A673 (cell line): Measurements from ENCODE around the gene PPARG. TPM values are rescaled to one million over a fixed set of nuclear protein-coding genes. Genes with fewer than 3 reads are reported as not detected.
"Not testable (repeated sequence)": the region's sequence is repeated elsewhere in the genome, so short reads cannot be mapped to it uniquely, and the experiment has no call there.

Experiments
- BruUV-seq: library from RNA; stranded (reverse); fragments of 400-500 nt; replicated peaks from 2 replicates; lab custom pipeline; 2021; lab: Mats Ljungman, UMichigan
- CTCF ChIA-PET: fragments of 300-600 bp; sonication (Branson Sonifier 250); formaldehyde crosslinking; loops from one replicate; lab custom pipeline; 2022; ENCODE audit warnings: antibody characterized with exemption; lab: Charles Lee
- POLR2A ChIA-PET: fragments of 300-600 bp; sonication (Branson Sonifier 250); formaldehyde crosslinking; loops from one replicate; lab custom pipeline; 2022; ENCODE audit warnings: antibody characterized with exemption; ENCODE audit not compliant: low non-redundant PET; lab: Charles Lee
- DNase-seq: peaks from one replicate; pipeline ENCODE4 v3.0.0-alpha.2; 2015; ENCODE audit warnings: low spot score
- H3K27ac ChIP-seq: fragments of 200-600 bp; sonication (generic); 2 replicates; pipeline ENCODE4 v1.5.1; 2016; ENCODE audit warnings: mixed run types, low read depth, mild to moderate bottlenecking, mixed read lengths, antibody characterized with exemption, low read length; ENCODE audit not compliant: poor library complexity, severe bottlenecking
- H3K27me3 ChIP-seq: fragments of 200-600 bp; sonication (generic); replicated peaks from 2 replicates; pipeline ENCODE4 v1.6.1; 2017; ENCODE audit warnings: mixed run types, low read depth, mild to moderate bottlenecking, mixed read lengths, antibody characterized with exemption, low read length; ENCODE audit not compliant: insufficient read depth, poor library complexity
- H3K36me3 ChIP-seq: fragments of 200-600 bp; sonication (generic); 2 replicates; pipeline ENCODE4 v1.6.1; 2016; ENCODE audit warnings: mixed run types, mild to moderate bottlenecking, mixed read lengths, antibody characterized with exemption, low read length; ENCODE audit not compliant: insufficient read depth, poor library complexity, severe bottlenecking
- H3K4me1 ChIP-seq: fragments of 200-600 bp; sonication (generic); 2 replicates; pipeline ENCODE4 v1.6.1; 2017; ENCODE audit warnings: mixed run types, mild to moderate bottlenecking, mixed read lengths, antibody characterized with exemption, low read length; ENCODE audit not compliant: insufficient read depth, poor library complexity, severe bottlenecking
- H3K4me3 ChIP-seq: fragments of 200-600 bp; sonication (generic); 2 replicates; pipeline ENCODE4 v1.5.1; 2016; ENCODE audit warnings: low read depth, mixed run types, mild to moderate bottlenecking, mixed read lengths, low read length; ENCODE audit not compliant: poor library complexity, severe bottlenecking
- H3K9me3 ChIP-seq: fragments of 200-600 bp; sonication (generic); 2 replicates; pipeline ENCODE4 v1.6.1; 2016; ENCODE audit warnings: mixed run types, low read depth, mild to moderate bottlenecking, mixed read lengths, antibody characterized with exemption, low read length; ENCODE audit not compliant: poor library complexity, severe bottlenecking
- EZH2 ChIP-seq: fragments of 200-600 bp; sonication (generic); IDR thresholded peaks from 2 replicates; pipeline ENCODE4 v1.6.1; 2017; ENCODE audit warnings: borderline replicate concordance, low read depth, mild to moderate bottlenecking, mixed read lengths, antibody characterized with exemption, low read length; ENCODE audit not compliant: poor library complexity, severe bottlenecking
- intact Hi-C: fragments of 100-400 bp; cut with micrococcal nuclease; formaldehyde crosslinking; loops from one replicate; pipeline ENCODE4 v1.10.0; 2022; ENCODE audit not compliant: unreplicated experiment
- total RNA-seq: library from RNA; stranded (reverse); gene quantifications from 2 replicates; pipeline ENCODE4 v1.2.3, GENCODE V29; 2021
- TF ChIP-seq, protein P1 (sequence below): fragments of 300-800, 200-600 bp; sonication (generic); conservative IDR thresholded peaks from 2 replicates; pipeline ENCODE4 v1.5.1; 2017; ENCODE audit warnings: low read depth, mild to moderate bottlenecking, antibody characterized with exemption, low read length, moderate library complexity, mixed read lengths

Gene PPARG
- total RNA-seq, 1 experiment from 2014 or later = 0.62 TPM

DNA sequence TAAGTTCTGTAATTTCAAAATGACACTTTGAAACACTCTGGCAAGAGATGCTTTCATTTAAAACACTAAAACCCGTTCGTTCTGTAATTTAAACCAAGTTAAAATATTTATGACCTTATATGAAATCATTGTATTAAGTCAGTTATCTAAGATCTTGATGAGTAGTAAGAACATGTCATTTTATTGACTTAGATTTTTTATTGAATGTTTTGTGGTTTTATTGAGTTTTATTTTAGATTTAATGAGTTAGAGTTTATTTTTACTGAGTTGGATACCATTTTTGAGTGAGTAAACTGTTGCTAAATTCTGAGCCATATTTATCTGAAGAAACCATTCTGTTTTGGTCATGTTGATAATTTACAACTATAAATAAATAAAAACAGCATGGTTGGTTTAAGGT, 94.3 kb downstream of the PPARG start:
- TF ChIP-seq, protein P1, sequence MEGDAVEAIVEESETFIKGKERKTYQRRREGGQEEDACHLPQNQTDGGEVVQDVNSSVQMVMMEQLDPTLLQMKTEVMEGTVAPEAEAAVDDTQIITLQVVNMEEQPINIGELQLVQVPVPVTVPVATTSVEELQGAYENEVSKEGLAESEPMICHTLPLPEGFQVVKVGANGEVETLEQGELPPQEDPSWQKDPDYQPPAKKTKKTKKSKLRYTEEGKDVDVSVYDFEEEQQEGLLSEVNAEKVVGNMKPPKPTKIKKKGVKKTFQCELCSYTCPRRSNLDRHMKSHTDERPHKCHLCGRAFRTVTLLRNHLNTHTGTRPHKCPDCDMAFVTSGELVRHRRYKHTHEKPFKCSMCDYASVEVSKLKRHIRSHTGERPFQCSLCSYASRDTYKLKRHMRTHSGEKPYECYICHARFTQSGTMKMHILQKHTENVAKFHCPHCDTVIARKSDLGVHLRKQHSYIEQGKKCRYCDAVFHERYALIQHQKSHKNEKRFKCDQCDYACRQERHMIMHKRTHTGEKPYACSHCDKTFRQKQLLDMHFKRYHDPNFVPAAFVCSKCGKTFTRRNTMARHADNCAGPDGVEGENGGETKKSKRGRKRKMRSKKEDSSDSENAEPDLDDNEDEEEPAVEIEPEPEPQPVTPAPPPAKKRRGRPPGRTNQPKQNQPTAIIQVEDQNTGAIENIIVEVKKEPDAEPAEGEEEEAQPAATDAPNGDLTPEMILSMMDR = no peak
- TF ChIP-seq EZH2 = no peak
- no peaks in the 10 kb centered on the region for H3K9me3 ChIP-seq
- ChIA-PET POLR2A (no interaction called here), CTCF (no interaction called here)
- no peak for DNase-seq
- no peak overlapping the region for H3K27ac ChIP-seq
- no peaks in the 10 kb centered on the region for H3K36me3 ChIP-seq
- intact Hi-C loops = no loop called here
- H3K4me1 ChIP-seq = peaks cover 17% of the 10 kb centered on the region
- no peak overlapping the region for H3K4me3 ChIP-seq
- no TSS peak for BruUV-seq
- H3K27me3 ChIP-seq = peaks cover 20% of the 10 kb centered on the region

DNA sequence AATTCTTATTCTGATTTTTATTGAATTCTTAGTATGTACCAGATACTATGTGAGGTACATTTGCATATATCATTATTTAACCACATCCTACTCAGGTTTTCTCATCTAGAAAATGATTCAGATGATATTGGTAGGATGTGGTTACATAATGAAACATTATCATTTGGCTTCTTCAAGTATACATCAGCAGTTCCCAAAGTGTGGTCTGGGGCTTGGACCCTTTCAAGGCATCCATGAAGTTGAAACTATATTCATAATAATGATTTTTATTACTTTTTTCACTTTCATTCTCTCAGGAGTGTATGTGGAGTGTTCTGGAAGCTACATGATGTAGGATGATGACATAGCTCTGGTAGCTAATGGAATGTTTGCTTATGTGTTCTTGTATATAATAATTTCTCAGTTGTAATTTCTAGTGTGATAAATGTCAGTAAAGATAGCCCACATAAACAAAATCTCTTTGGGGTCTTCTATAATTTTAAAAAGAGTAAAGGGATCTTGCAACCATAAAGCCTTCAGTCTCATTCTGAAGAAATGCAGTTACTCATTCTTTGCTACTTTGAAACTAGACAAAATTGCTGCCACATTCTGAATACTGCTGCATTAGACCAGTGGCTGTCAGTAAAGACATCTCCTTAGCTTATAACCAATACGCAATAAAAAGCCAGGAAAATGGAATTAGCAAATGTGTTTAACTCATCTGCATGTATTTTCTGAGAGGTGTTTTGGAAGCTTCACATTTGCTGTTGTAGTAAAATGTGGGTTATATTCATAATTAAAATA, 95.8 kb downstream of the PPARG start:
- no peak for DNase-seq
- Histone ChIP-seq H3K4me1 (peaks cover 16% of the 10 kb centered on the region), H3K27me3 (peaks cover 28% of the 10 kb centered on the region), H3K4me3 (no peak overlapping the region), H3K36me3 (no peaks in the 10 kb centered on the region), H3K9me3 (no peaks in the 10 kb centered on the region), H3K27ac (no peak overlapping the region)
- BruUV-seq = no TSS peak
- CTCF ChIA-PET = no interaction called here
- TF ChIP-seq EZH2 = no peak
- TF ChIP-seq, protein P1 = no peak
- POLR2A ChIA-PET = no interaction called here
- intact Hi-C loops = no loop called here

DNA sequence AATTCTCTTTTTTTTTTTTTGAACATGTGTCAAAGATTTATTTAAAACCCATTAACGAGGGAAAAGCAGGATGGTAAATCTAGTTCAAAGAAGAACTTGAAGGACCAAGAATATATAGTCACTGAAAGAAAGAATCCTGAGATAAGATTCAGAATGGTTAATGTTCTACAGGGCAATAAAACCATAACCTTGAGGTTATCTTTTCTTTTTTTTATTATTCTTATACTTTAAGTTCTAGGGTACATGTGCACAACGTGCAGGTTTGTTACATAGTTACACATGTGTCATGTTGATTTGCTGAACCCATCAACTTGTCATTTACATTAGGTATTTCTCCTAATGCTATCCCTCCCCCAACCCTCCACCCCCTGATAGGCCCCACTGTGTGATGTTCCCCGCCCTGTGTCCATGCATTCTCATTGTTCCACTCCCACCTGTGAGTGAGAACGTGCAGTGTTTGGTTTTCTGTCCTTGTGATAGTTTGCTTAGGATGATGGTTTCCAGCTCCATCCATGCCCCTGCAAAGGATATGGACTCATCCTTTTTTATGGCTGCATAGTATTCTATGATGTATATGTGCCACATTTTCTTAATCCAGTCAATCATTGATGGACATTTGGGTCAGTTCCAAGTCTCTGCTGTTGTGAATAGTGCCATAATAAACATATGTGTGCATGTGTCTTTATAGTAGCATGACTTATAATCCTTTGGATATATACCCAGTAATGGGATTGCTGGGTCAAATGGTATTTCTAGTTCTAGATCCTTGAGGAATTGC, 97.8 kb downstream of the PPARG start:
- POLR2A ChIA-PET, BruUV-seq, CTCF ChIA-PET: not testable (repeated sequence)

More for the DNA sequence above, 97.8 kb downstream of the PPARG start:
- H3K4me3 ChIP-seq, intact Hi-C loops, H3K36me3 ChIP-seq, DNase-seq, H3K27ac ChIP-seq, H3K9me3 ChIP-seq: not testable (repeated sequence)
- H3K4me1 ChIP-seq = peaks cover 11% of the 10 kb centered on the region
- peaks cover 32% of the 10 kb centered on the region for H3K27me3 ChIP-seq
